HTR-8/SVneo (cell line): ENCODE data around the gene KLHL33.
"Not testable (repeated sequence)": the region's sequence is repeated elsewhere in the genome, so short reads cannot be mapped to it uniquely, and the experiment has no call there.

ENCODE experiments used
- DNase-seq: peaks from one replicate; pipeline ENCODE4 v3.0.0; 2011; ENCODE audit warnings: low spot score, mixed read lengths; ENCODE audit not compliant: insufficient read length
- FAIRE-seq: peaks from 2 replicates; lab custom pipeline; 2011; peaks lifted over from hg19 to GRCh38; lab: Jason Lieb, UNC

KLHL33 gene

GRCh38 chr14:20454516-20455354, 18.8 kb upstream of the KLHL33 start, which contains the start of the genes APEX1 and OSGEP:
TSS of gene APEX1 (plus strand) at chr14:20455226. CDS start at chr14:20455646, 420 bp downstream.
TSS of gene OSGEP (minus strand) at chr14:20454812. CDS start at chr14:20454683, 129 bp downstream.
- peak; percentile 93 for DNase-seq
- peak; percentile 93 for FAIRE-seq

- not testable (repeated sequence) for DNase-seq, FAIRE-seq
These were observed 16.9 kb upstream of the KLHL33 start for GRCh38 chr14:20452831-20453230.

- FAIRE-seq (no peak), DNase-seq (no peak)
These were observed 10.9 kb upstream of the KLHL33 start for GRCh38 chr14:20446889-20447288.

- not testable (repeated sequence) for FAIRE-seq, DNase-seq
These were observed 7.7 kb upstream of the KLHL33 start for GRCh38 chr14:20443650-20444049.

- FAIRE-seq = no peak
These were observed 5.5 kb upstream of the KLHL33 start for GRCh38 chr14:20441461-20441860.

GRCh38 chr14:20440882-20441281, 4.9 kb upstream of the KLHL33 start:
- FAIRE-seq (no peak), DNase-seq (no peak)

More at GRCh38 chr14:20441461-20441860, 5.5 kb upstream of the KLHL33 start:
- no peak for DNase-seq

GRCh38 chr14:20440465-20440864, 4.5 kb upstream of the KLHL33 start:
- FAIRE-seq (no peak), DNase-seq (no peak)

- DNase-seq (no peak), FAIRE-seq (no peak)
These were observed 2.7 kb upstream of the KLHL33 start for GRCh38 chr14:20438664-20439063.

GRCh38 chr14:20436363-20436755, 393 bp upstream of the KLHL33 start:
- DNase-seq (no peak), FAIRE-seq (no peak)

GRCh38 chr14:20434701-20435581, 1.0 kb downstream of the KLHL33 start:
- FAIRE-seq (no peak), DNase-seq (no peak)

- FAIRE-seq = no peak
- no peak for DNase-seq
These were observed 5.9 kb downstream of the KLHL33 start for GRCh38 chr14:20429801-20430669.

GRCh38 chr14:20428802-20429201, 7.2 kb downstream of the KLHL33 start:
- no peak for DNase-seq
- FAIRE-seq = no peak

GRCh38 chr14:20428010-20428365, 8.0 kb downstream of the KLHL33 start:
- no peak for DNase-seq
- no peak for FAIRE-seq

GRCh38 chr14:20427231-20428009, 8.5 kb downstream of the KLHL33 start:
- FAIRE-seq (no peak), DNase-seq (peak; percentile 57)

- FAIRE-seq = no peak
- DNase-seq = no peak
These were observed 11.1 kb downstream of the KLHL33 start for GRCh38 chr14:20424851-20425250.

- DNase-seq = no peak
- FAIRE-seq = no peak
These were observed 13.1 kb downstream of the KLHL33 start for GRCh38 chr14:20422886-20423285.

- DNase-seq (no peak), FAIRE-seq (no peak)
These were observed 14.7 kb downstream of the KLHL33 start for GRCh38 chr14:20421267-20421666.

GRCh38 chr14:20419419-20419818, 16.5 kb downstream of the KLHL33 start:
- no peak for FAIRE-seq
- no peak for DNase-seq

GRCh38 chr14:20418501-20418909, 17.5 kb downstream of the KLHL33 start:
- no peak for DNase-seq

More at GRCh38 chr14:20418501-20418909, 17.5 kb downstream of the KLHL33 start:
- FAIRE-seq = no peak
